Cerebellar cortex (tissue), 1 donor: ENCODE data around the gene MOCOS.
A peak's percentile ranks its signal among the peaks of the same experiment; 100 is the strongest.

Experiments
- DNase-seq: peaks from one replicate; pipeline ENCODE4 v3.0.0-alpha.2; 2015; ENCODE audit warnings: low spot score

The MOCOS gene

GRCh38 chr18:36177913-36178312 lies 9.4 kb upstream of the MOCOS start:
- DNase-seq = no peak

- DNase-seq = peak; percentile 33
Measured at GRCh38 chr18:36179562-36180355, 7.5 kb upstream of the MOCOS start.

GRCh38 chr18:36181441-36181840 lies 5.9 kb upstream of the MOCOS start:
- no peak for DNase-seq

- no peak for DNase-seq
Measured at GRCh38 chr18:36181898-36182506, 5.3 kb upstream of the MOCOS start.

- no peak for DNase-seq
Measured at GRCh38 chr18:36183033-36183432, 4.3 kb upstream of the MOCOS start.

- no peak for DNase-seq
Measured at GRCh38 chr18:36183987-36184386, 3.3 kb upstream of the MOCOS start.

- no peak for DNase-seq
Measured at GRCh38 chr18:36185157-36185556, 2.1 kb upstream of the MOCOS start.

- no peak for DNase-seq
Measured at GRCh38 chr18:36185901-36186460, 1.3 kb upstream of the MOCOS start.

GRCh38 chr18:36186461-36187192 lies 670 bp upstream of the MOCOS start:
- DNase-seq = no peak

GRCh38 chr18:36187826-36188721 lies 777 bp downstream of the MOCOS start:
- no peak for DNase-seq

- DNase-seq = no peak
Measured at GRCh38 chr18:36188916-36189315, 1.6 kb downstream of the MOCOS start.

- no peak for DNase-seq
Measured at GRCh38 chr18:36189486-36189885, 2.2 kb downstream of the MOCOS start.

GRCh38 chr18:36191286-36191685 lies 4.0 kb downstream of the MOCOS start:
- no peak for DNase-seq

- DNase-seq = no peak
Measured at GRCh38 chr18:36191711-36192110, 4.4 kb downstream of the MOCOS start.

- no peak for DNase-seq
Measured at GRCh38 chr18:36194600-36195315, 7.5 kb downstream of the MOCOS start.

GRCh38 chr18:36195427-36196122 lies 8.3 kb downstream of the MOCOS start:
- peak; percentile 55 for DNase-seq

GRCh38 chr18:36196238-36196995 lies 9.1 kb downstream of the MOCOS start:
- DNase-seq = peak; percentile 71

- no peak for DNase-seq
Measured at GRCh38 chr18:36197511-36198166, 10.3 kb downstream of the MOCOS start.

GRCh38 chr18:36199691-36200295 lies 12.5 kb downstream of the MOCOS start:
- DNase-seq = no peak
